Measurements from ENCODE around the gene ALOX5AP. TPM values are rescaled to one million over a fixed set of nuclear protein-coding genes. Genes with fewer than 3 reads are reported as not detected.

The ALOX5AP gene
- total and polyA plus RNA-seq, 12 donors: 2.8 to 122 (median 39.8) TPM

DNA sequence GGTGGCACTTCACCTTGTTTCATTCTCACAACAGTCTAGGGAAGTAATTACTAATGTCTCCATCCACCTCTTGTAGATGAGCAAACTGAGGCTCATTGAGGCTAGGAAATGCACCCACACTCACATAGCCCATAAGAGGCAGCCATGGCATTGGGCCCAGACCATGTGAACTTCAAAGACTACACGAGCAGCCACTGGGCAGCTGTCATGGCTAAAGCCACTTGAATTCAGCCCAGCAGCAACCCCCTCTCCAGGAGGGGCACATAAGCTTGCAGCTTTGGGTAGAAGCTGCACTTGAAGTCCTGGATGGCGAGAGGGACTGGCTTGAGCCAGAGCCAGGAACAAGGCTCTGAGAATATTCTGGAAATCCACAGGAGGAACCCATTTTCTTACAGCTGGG is 13.4 kb downstream of the ALOX5AP start:
- Histone ChIP-seq H3K36me3 (replicated peaks in 1 of 2) (no peaks in the 10 kb centered on the region), H3K4me1 (replicated peaks in 1 of 2) (peaks cover 13 to 33% of the 10 kb centered on the region in 2 donors), H3K27ac (no peak overlapping the region), H3K9me3 (replicated peaks in 1 of 3) (no peaks in the 10 kb centered on the region), H3K4me3 (no peak overlapping the region), H3K27me3 (no peaks in the 10 kb centered on the region)
- intact Hi-C loops (cut with DNase I): no loop called here
- 84 to 100% (median 94%) methylated on average over 1 to 2 of the region's 2 CpGs for WGBS, 4 donors
- TF ChIP-seq POLR2A (IDR thresholded peaks at IDR 0.05) (no peak), CTCF (IDR thresholded peaks at IDR 0.05) (no peak)
- no peak for DNase-seq

DNA sequence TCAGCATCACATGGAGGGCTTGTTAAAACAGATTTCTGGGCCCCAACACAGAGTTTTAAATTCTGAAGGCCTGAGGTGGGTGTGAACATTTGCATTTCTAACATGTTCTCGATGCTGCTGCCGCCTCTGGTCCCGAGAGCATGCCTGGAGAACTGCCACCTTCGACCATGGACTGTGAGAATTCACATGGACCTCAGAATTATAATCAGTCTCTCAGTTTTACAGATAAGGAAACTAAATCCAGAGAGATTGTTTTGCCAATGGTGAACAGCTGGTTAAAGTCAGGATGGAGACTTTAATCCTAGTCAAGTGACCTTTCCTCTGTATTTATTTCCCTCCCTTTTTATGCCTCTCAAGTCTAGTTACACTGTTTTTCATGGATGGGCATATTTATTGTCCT is 14.7 kb downstream of the ALOX5AP start:
- no peaks in the 10 kb centered on the region for H3K27me3 ChIP-seq
- H3K4me1 ChIP-seq (replicated peaks in 1 of 2): peaks cover 4 to 22% of the 10 kb centered on the region in 2 donors
- DNase-seq: no peak
- no peak for TF ChIP-seq CTCF (IDR thresholded peaks at IDR 0.05)
- no peak for TF ChIP-seq POLR2A (IDR thresholded peaks at IDR 0.05)
- intact Hi-C loops (cut with DNase I): no loop called here
- H3K9me3 ChIP-seq (replicated peaks in 1 of 3): no peaks in the 10 kb centered on the region
- no peaks in the 10 kb centered on the region for H3K36me3 ChIP-seq (replicated peaks in 1 of 2)
- no peak overlapping the region for H3K27ac ChIP-seq
- WGBS, 4 donors: 55 to 88% (median 76%) methylated on average over 4 of the region's 4 CpGs
- H3K4me3 ChIP-seq: no peak overlapping the region

DNA sequence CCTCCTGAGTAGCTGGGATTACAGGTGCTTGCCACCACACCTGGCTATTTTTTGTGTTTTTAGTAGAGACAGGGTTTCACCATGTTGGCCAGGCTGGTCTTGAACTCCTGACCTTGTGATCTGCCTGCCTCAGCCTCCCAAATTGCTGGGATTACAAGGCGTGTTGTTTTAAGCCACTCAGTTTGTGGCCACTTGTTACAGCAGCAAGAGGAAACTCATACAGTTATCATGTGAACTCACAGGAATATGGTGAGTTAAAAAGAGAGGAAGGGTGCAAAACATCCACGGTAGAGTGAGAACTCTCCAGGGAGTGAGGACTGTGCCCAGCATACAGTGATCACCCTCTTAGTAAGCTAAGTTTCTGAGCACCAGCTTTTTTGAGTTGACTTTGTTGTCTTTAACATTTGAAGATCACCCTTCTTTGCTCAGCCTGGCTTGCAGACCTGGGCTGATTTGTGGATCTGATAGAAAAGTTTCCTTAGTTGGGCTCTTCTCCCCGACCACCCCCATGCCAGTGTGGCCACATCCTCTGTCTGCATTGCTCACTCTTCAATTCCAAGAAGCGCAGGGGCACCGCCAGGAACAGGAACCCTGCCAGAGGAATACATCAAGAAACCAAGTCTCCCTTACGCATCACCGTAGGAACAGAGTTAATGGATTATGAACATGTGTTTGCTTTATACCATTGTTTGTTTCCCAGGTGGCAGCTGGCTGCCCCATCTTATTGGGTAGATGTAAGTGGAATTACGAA is 16.0 kb downstream of the ALOX5AP start:
- no peaks in the 10 kb centered on the region for H3K9me3 ChIP-seq (replicated peaks in 1 of 3)
- DNase-seq: no peak
- no peaks in the 10 kb centered on the region for H3K36me3 ChIP-seq (replicated peaks in 1 of 2)
- no peaks in the 10 kb centered on the region for H3K27me3 ChIP-seq
- intact Hi-C loops (cut with DNase I): no loop called here
- WGBS, 4 donors: 87 to 95% (median 89%) methylated on average over 8 of the region's 8 CpGs
- no peak overlapping the region for H3K4me3 ChIP-seq
- no peak overlapping the region for H3K27ac ChIP-seq
- peaks cover 4 to 16% of the 10 kb centered on the region in 2 donors for H3K4me1 ChIP-seq (replicated peaks in 1 of 2)
- TF ChIP-seq CTCF (IDR thresholded peaks at IDR 0.05): no peak
- TF ChIP-seq POLR2A (IDR thresholded peaks at IDR 0.05): no peak

GRCh38 chr13:30752201-30752797 is 17.0 kb downstream of the ALOX5AP start:
- Histone ChIP-seq H3K36me3 (replicated peaks in 1 of 2) (no peaks in the 10 kb centered on the region), H3K9me3 (replicated peaks in 1 of 3) (no peaks in the 10 kb centered on the region), H3K4me3 (no peak overlapping the region), H3K27ac (peak overlapping the region in 4 of 5 donors; percentile 26 to 82 (median 47)), H3K4me1 (replicated peaks in 1 of 2) (peaks cover 4 to 10% of the 10 kb centered on the region in 2 donors), H3K27me3 (no peaks in the 10 kb centered on the region)
- peak; percentile 58 to 83 (median 75) for DNase-seq
- intact Hi-C loops (cut with DNase I): no loop called here
- TF ChIP-seq CTCF (IDR thresholded peaks at IDR 0.05): no peak
- peak in 1 of 2 donors; percentile 29 for TF ChIP-seq POLR2A (IDR thresholded peaks at IDR 0.05)
- 35 to 57% (median 44%) methylated on average over 9 to 11 of the region's 11 CpGs for WGBS, 4 donors
